Vagina (tissue), 2 donors: Measurements from ENCODE around the gene RBM23.

ENCODE experiments used
- POLR2AphosphoS5 ChIP-seq, 2 donors: sonication (generic); formaldehyde crosslinking; IDR thresholded peaks; one replicate each; pipeline ENCODE4 v1.9.0; 2017; ENCODE audit warnings: antibody characterized with exemption in 2 of 2, mild to moderate bottlenecking in 2 of 2, low read depth in 1 of 2; ENCODE audit not compliant: insufficient read depth in 1 of 2
- TF ChIP-seq, protein P1 (sequence below), 3 experiments: fragments of 450-650 bp in 2 of 3; fragments of 200-600 bp in 1 of 3; sonication (generic) in 1 of 3; IDR thresholded peaks; one replicate each; pipeline ENCODE4 v1.5.1; 2017 to 2019; ENCODE audit warnings: antibody characterized with exemption in 3 of 3, mild to moderate bottlenecking in 2 of 3, moderate library complexity in 2 of 3

DNA sequence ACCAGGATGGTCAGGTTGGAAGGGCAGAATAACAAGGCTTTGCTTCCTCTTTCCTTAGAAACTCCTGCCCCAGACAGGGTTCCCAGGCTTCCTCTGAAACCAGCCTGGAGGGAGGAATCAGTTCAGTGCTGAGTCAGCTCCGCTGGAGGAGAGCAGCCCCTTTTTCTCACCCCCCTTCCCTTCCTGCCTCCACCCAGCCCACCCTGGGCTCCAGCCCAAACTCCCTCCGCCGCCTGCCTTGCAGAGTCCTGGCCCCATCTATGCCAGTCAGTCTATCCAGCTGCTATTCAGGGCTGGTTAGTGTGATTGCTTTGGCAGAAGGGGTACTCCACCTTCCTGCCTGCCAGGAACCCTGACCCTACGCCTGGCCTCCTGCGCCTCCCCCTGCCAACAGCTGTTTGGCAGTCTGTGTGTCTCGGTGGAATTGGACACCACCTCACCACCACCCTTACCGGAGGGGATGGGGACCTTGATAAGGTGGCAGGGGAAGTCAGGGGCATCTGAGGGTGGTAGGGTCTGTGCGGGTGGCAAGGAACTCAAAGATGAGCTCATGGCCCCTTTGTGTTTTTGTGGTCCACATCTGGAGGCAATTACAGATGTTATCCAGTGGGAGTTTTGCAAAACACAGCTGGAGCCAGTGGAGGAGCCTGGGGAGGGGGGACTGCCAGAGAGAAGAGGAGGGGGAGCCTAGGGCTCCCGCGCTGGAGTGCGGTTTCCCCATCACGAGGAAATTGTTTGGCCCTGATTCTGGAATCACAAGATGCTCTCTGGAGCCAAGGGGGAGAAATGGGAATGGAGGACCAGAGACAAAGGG is 70.4 kb downstream of the RBM23 start:
- TF ChIP-seq, protein P1, sequence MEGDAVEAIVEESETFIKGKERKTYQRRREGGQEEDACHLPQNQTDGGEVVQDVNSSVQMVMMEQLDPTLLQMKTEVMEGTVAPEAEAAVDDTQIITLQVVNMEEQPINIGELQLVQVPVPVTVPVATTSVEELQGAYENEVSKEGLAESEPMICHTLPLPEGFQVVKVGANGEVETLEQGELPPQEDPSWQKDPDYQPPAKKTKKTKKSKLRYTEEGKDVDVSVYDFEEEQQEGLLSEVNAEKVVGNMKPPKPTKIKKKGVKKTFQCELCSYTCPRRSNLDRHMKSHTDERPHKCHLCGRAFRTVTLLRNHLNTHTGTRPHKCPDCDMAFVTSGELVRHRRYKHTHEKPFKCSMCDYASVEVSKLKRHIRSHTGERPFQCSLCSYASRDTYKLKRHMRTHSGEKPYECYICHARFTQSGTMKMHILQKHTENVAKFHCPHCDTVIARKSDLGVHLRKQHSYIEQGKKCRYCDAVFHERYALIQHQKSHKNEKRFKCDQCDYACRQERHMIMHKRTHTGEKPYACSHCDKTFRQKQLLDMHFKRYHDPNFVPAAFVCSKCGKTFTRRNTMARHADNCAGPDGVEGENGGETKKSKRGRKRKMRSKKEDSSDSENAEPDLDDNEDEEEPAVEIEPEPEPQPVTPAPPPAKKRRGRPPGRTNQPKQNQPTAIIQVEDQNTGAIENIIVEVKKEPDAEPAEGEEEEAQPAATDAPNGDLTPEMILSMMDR (IDR thresholded peaks at IDR 0.05), result no peak
- peak in 1 of 2 donors; percentile 84 for TF ChIP-seq POLR2AphosphoS5 (IDR thresholded peaks at IDR 0.05; ENCODE audit: insufficient read depth in 1 of 2, low read depth in 1 of 2)
